ENCODE measurements around the gene EPN3.

The EPN3 gene

GRCh38 chr17:50593321-50593720, 60.8 kb downstream of the EPN3 start:
- DNase-seq, result no peak
